ENCODE results near the gene DNAH9. TPM values are rescaled to one million over a fixed set of nuclear protein-coding genes. Genes with fewer than 3 reads are reported as not detected.

Gene DNAH9
- polyA plus RNA-seq, 1 donor (not counting 4 experiments of a cell fraction or from before 2014, with no cell fraction given): 0.42 TPM

DNA sequence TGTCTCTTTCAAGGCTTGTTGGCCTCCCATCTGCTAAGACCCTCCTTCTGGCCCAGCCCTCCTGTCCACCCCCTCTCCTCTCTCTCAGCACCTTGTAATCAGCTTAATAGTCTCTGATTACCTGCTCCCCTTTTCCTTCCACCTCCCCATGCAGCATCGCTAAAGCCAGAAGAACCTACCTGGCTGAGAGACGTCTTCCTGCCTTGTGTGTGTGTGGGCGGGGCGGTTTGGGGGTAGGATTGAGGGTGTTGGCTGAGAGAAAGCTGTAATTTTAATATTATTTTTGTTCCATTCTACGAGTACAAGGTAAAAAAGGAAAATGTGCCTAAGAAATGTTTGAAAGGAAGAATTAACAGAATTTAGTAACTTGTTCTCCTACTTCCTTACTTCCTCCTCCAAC, 3.4 kb downstream of the DNAH9 start:
- H3K79me2 ChIP-seq (ENCODE audit: control insufficient read depth, insufficient read depth, low read length): no peaks in the 10 kb centered on the region
- no peaks in the 10 kb centered on the region for H3K36me3 ChIP-seq (ENCODE audit: control insufficient read depth in 2 of 2, extremely low read depth in 1 of 2, insufficient read depth in 2 of 2, low read length in 2 of 2)
- dilution Hi-C loops (cut with MboI; ENCODE audit: extremely low pct_ligation_motif_present, low sequenced_read_pairs): no loop called here
- no peak overlapping the region for H2AFZ ChIP-seq (ENCODE audit: control insufficient read depth, low read length)
- no peaks in the 10 kb centered on the region for H3K4me1 ChIP-seq (ENCODE audit: control insufficient read depth, extremely low read depth, insufficient read depth, low read length)
- H3K9me1 ChIP-seq (ENCODE audit: control insufficient read depth, extremely low read depth, insufficient read depth, low read length): no peaks in the 10 kb centered on the region
- H3K9me3 ChIP-seq (ENCODE audit: control insufficient read depth, low read depth, low read length): no peaks in the 10 kb centered on the region
- H3K4me2 ChIP-seq (ENCODE audit: control insufficient read depth, extremely low read depth, insufficient read depth, low read depth, low read length): no peak overlapping the region
- no peak for TF ChIP-seq EZH2 (IDR thresholded peaks at IDR 0.05; ENCODE audit: low read length)
- TF ChIP-seq, protein P1, sequence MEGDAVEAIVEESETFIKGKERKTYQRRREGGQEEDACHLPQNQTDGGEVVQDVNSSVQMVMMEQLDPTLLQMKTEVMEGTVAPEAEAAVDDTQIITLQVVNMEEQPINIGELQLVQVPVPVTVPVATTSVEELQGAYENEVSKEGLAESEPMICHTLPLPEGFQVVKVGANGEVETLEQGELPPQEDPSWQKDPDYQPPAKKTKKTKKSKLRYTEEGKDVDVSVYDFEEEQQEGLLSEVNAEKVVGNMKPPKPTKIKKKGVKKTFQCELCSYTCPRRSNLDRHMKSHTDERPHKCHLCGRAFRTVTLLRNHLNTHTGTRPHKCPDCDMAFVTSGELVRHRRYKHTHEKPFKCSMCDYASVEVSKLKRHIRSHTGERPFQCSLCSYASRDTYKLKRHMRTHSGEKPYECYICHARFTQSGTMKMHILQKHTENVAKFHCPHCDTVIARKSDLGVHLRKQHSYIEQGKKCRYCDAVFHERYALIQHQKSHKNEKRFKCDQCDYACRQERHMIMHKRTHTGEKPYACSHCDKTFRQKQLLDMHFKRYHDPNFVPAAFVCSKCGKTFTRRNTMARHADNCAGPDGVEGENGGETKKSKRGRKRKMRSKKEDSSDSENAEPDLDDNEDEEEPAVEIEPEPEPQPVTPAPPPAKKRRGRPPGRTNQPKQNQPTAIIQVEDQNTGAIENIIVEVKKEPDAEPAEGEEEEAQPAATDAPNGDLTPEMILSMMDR (optimal IDR thresholded peaks at IDR 0.05 in 1 of 3, IDR thresholded peaks at IDR 0.05 in 1 of 3, conservative IDR thresholded peaks at IDR 0.05 in 1 of 3; ENCODE audit: extremely low read depth in 1 of 3, insufficient read depth in 2 of 3, low read length in 3 of 3): no peak
- DNase-seq (ENCODE audit: low read depth, low spot score) (no peak), FAIRE-seq (no peak)
- H3K4me3 ChIP-seq (ENCODE audit: control insufficient read depth in 2 of 3, extremely low read depth in 1 of 3, insufficient read depth in 2 of 3, low read depth in 1 of 3, low read length in 3 of 3): no peak overlapping the region
- H3K27me3 ChIP-seq (ENCODE audit: control insufficient read depth, extremely low read depth, insufficient read depth, low read length): no peaks in the 10 kb centered on the region
- no peak overlapping the region for H3K27ac ChIP-seq (ENCODE audit: control insufficient read depth, insufficient read depth, low read length)
- H4K20me1 ChIP-seq (ENCODE audit: control insufficient read depth, extremely low read depth, insufficient read depth, low read length): no peaks in the 10 kb centered on the region
- H3K9ac ChIP-seq (ENCODE audit: control insufficient read depth, extremely low read depth, insufficient read depth, low read length): no peak overlapping the region

- Histone ChIP-seq H4K20me1 (ENCODE audit: control insufficient read depth, extremely low read depth, insufficient read depth, low read length) (no peaks in the 10 kb centered on the region), H3K4me1 (ENCODE audit: control insufficient read depth, extremely low read depth, insufficient read depth, low read length) (no peaks in the 10 kb centered on the region), H3K9me3 (ENCODE audit: control insufficient read depth, low read depth, low read length) (no peaks in the 10 kb centered on the region), H3K27ac (ENCODE audit: control insufficient read depth, insufficient read depth, low read length) (no peak overlapping the region), H3K9ac (ENCODE audit: control insufficient read depth, extremely low read depth, insufficient read depth, low read length) (no peak overlapping the region), H3K9me1 (ENCODE audit: control insufficient read depth, extremely low read depth, insufficient read depth, low read length) (no peaks in the 10 kb centered on the region), H3K79me2 (ENCODE audit: control insufficient read depth, insufficient read depth, low read length) (no peaks in the 10 kb centered on the region), H3K27me3 (ENCODE audit: control insufficient read depth, extremely low read depth, insufficient read depth, low read length) (no peaks in the 10 kb centered on the region), H3K4me3 (ENCODE audit: control insufficient read depth in 2 of 3, extremely low read depth in 1 of 3, insufficient read depth in 2 of 3, low read depth in 1 of 3, low read length in 3 of 3) (no peak overlapping the region), H2AFZ (ENCODE audit: control insufficient read depth, low read length) (no peak overlapping the region), H3K4me2 (ENCODE audit: control insufficient read depth, extremely low read depth, insufficient read depth, low read depth, low read length) (no peak overlapping the region), H3K36me3 (ENCODE audit: control insufficient read depth in 2 of 2, extremely low read depth in 1 of 2, insufficient read depth in 2 of 2, low read length in 2 of 2) (no peaks in the 10 kb centered on the region)
- DNase-seq (ENCODE audit: low read depth, low spot score) (no peak), FAIRE-seq (no peak)
- dilution Hi-C loops (cut with MboI; ENCODE audit: extremely low pct_ligation_motif_present, low sequenced_read_pairs): no loop called here
- TF ChIP-seq, protein P1 (optimal IDR thresholded peaks at IDR 0.05 in 1 of 3, IDR thresholded peaks at IDR 0.05 in 1 of 3, conservative IDR thresholded peaks at IDR 0.05 in 1 of 3; ENCODE audit: extremely low read depth in 1 of 3, insufficient read depth in 2 of 3, low read length in 3 of 3): no peak
- no peak for TF ChIP-seq EZH2 (IDR thresholded peaks at IDR 0.05; ENCODE audit: low read length)
Measured at GRCh38 chr17:11608396-11608795, 10.1 kb downstream of the DNAH9 start.
